Naive thymus-derived CD4-positive, alpha-beta T cell (primary cell): ENCODE data around the gene CDC42SE2. TPM values are rescaled to one million over a fixed set of nuclear protein-coding genes. Genes with fewer than 3 reads are reported as not detected.
"Not testable (repeated sequence)": the region's sequence is repeated elsewhere in the genome, so short reads cannot be mapped to it uniquely, and the experiment has no call there.

Experiments used
- ATAC-seq: fragments of 150-1000 bp; cut with Tn5 transposase; 2 replicates; pipeline ENCODE4 v1.10.0; 2021; ENCODE audit warnings: mild to moderate bottlenecking, moderate library complexity
- CTCF ChIA-PET: fragments of 350-600 bp; sonication (Branson Sonifier 250); formaldehyde crosslinking; loops from one replicate; lab custom pipeline; 2021; ENCODE audit warnings: antibody characterized with exemption; lab: Charles Lee
- POLR2A ChIA-PET: fragments of 350-600 bp; sonication (Branson Sonifier 250); formaldehyde crosslinking; loops from one replicate; lab custom pipeline; 2021; ENCODE audit warnings: antibody characterized with exemption, inconsistent platforms; lab: Charles Lee
- DNase-seq, 9 donors: peaks; one replicate each; pipeline versions ENCODE4 v3.0.0 to v3.0.0-alpha.2; 2020 to 2022; ENCODE audit warnings: mixed read lengths in 1 of 9
- H3K27ac ChIP-seq: one replicate; pipeline ENCODE4 v1.7.0; 2013; ENCODE audit warnings: mild to moderate bottlenecking, low read depth, low read length, moderate library complexity
- H3K27me3 ChIP-seq, 2 donors: one replicate each; pipeline ENCODE4 v1.7.0; 2013; ENCODE audit warnings: low read length in 2 of 2, mild to moderate bottlenecking in 2 of 2, moderate library complexity in 2 of 2; ENCODE audit not compliant: control insufficient read depth in 2 of 2, insufficient read depth in 2 of 2
- H3K36me3 ChIP-seq, 3 experiments: 1 replicate in 2 of 3; 2 replicates in 1 of 3; pipeline ENCODE4 v1.7.0; 2013; ENCODE audit warnings: low read length in 3 of 3, mild to moderate bottlenecking in 3 of 3, moderate library complexity in 1 of 3; ENCODE audit not compliant: insufficient read depth in 3 of 3, control insufficient read depth in 2 of 3
- H3K4me1 ChIP-seq, 2 donors: one replicate each; pipeline ENCODE4 v1.7.0; 2013; ENCODE audit warnings: low read length in 2 of 2, mild to moderate bottlenecking in 2 of 2, moderate library complexity in 1 of 2; ENCODE audit not compliant: control insufficient read depth in 2 of 2, insufficient read depth in 2 of 2
- H3K4me3 ChIP-seq: 2 replicates; pipeline ENCODE4 v1.7.0; 2013; ENCODE audit warnings: mild to moderate bottlenecking, low read length
- H3K9me3 ChIP-seq, 3 experiments: 1 replicate in 2 of 3; 2 replicates in 1 of 3; pipeline ENCODE4 v1.7.0; 2013; ENCODE audit warnings: low read length in 3 of 3; ENCODE audit not compliant: control insufficient read depth in 2 of 3
- H3K27ac Mint-ChIP-seq, 9 donors: one replicate each; pipeline ENCODE4 v1.8.0; 2020 to 2022; ENCODE audit warnings: mixed read lengths in 9 of 9, mild to moderate bottlenecking in 8 of 9, moderate library complexity in 5 of 9, inconsistent platforms in 2 of 9
- H3K27me3 Mint-ChIP-seq, 5 donors: one replicate each; pipeline ENCODE4 v1.8.0; 2021 to 2022; ENCODE audit warnings: mixed read lengths in 5 of 5, mild to moderate bottlenecking in 1 of 5
- H3K36me3 Mint-ChIP-seq, 5 donors: one replicate each; pipeline ENCODE4 v1.8.0; 2020 to 2022; ENCODE audit warnings: mixed read lengths in 5 of 5, mild to moderate bottlenecking in 3 of 5, inconsistent platforms in 1 of 5
- H3K4me1 Mint-ChIP-seq, 7 donors: one replicate each; pipeline ENCODE4 v1.8.0; 2020 to 2022; ENCODE audit warnings: mixed read lengths in 7 of 7, mild to moderate bottlenecking in 3 of 7, inconsistent platforms in 1 of 7
- H3K4me3 Mint-ChIP-seq, 10 donors: one replicate each; pipeline ENCODE4 v1.8.0; 2020 to 2022; ENCODE audit warnings: mild to moderate bottlenecking in 10 of 10, mixed read lengths in 10 of 10, moderate library complexity in 6 of 10, inconsistent platforms in 2 of 10
- H3K9me3 Mint-ChIP-seq, 11 donors: one replicate each; pipeline ENCODE4 v1.8.0; 2020 to 2022; ENCODE audit warnings: mixed read lengths in 11 of 11, mild to moderate bottlenecking in 4 of 11, inconsistent platforms in 1 of 11, moderate library complexity in 1 of 11
- intact Hi-C, 2 donors: fragments of 100-400 bp; cut with micrococcal nuclease; formaldehyde crosslinking; loops; one replicate each; pipeline ENCODE4 v1.15.1; 2023
- polyA plus RNA-seq, 2 donors: library from polyadenylated mRNA; unstranded; fragments of 300-500 nt; fragmentation: Illumina TruSeq; gene quantifications; one replicate each; pipeline ENCODE4 v1.2.3, GENCODE V29; 2021
- total RNA-seq, 6 experiments: library from RNA in 5 of 6; stranded (reverse) in 5 of 6; gene quantifications; 1 replicate in 5 of 6; 2 replicates in 1 of 6; pipeline ENCODE4 v1.2.3 and lab custom pipeline; 2021 to 2026

CDC42SE2 gene
- total and polyA plus RNA-seq, 7 experiments from 2014 or later, result 143 to 482 (median 244) TPM

GRCh38 chr5:131394128-131394527, 130.3 kb downstream of the CDC42SE2 start:
- Histone ChIP-seq H3K4me1 (peaks cover 59 to 61% of the 10 kb centered on the region in 2 donors), H3K36me3 (peaks cover 15 to 38% (median 25%) of the 10 kb centered on the region in 3 experiments), H3K9me3 (no peaks in the 10 kb centered on the region), H3K27me3 (no peaks in the 10 kb centered on the region), H3K27ac (peak overlapping the region; percentile 84), H3K4me3 (no peak overlapping the region)
- Mint-ChIP-seq H3K27me3 (no peaks in the 10 kb centered on the region), H3K36me3 (peaks cover 23 to 85% (median 76%) of the 10 kb centered on the region in 5 donors), H3K9me3 (peaks cover 0 to 9% (median 0%) of the 10 kb centered on the region in 11 donors), H3K27ac (peak overlapping the region; percentile 88 to 97 (median 91)), H3K4me3 (peak overlapping the region in 9 of 10 donors; percentile 30 to 85 (median 69)), H3K4me1 (peaks cover 28 to 95% (median 84%) of the 10 kb centered on the region in 7 donors)
- ChIA-PET CTCF (interaction anchor here (0.7 to 2.6 kb wide), 3 partner anchors 12 to 21 kb away, joined by 3 to 11 read pairs (median 3); no protein-coding TSS in a partner anchor), POLR2A (interaction anchor here (0.6 to 3.1 kb wide), 9 partner anchors 9 to 137 kb away, joined by 3 to 16 read pairs (median 4); partner anchors contain the start of gene CDC42SE2)
- peak in 8 of 9 donors; percentile 36 to 84 (median 77) for DNase-seq
- peak; percentile 97 for ATAC-seq
- intact Hi-C loops, result loop anchor here (1.0 to 10.0 kb wide), 6 partner anchors 12 to 319 kb away; partner anchors contain the start of gene LYRM7 (in 1 of the 2)

DNA sequence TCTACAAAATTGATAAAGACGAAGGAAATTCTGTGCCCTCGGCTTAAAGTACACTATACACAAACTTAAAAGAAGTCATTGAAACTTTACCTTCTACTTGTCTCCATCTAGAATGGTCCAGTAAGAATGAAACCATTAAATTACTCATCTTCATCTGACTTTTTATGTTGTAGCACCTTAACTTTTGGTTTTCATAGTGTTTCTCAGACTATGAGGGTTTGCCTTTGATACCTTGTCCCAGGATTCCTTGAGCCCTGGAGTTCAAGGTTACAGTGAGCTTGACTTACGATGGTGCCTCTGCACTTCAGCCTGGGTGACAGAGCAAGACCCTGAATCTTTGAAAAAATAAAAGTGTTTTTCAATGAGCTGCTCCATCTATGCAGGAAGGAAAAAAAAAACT, 132.2 kb downstream of the CDC42SE2 start:
- no peak for ATAC-seq

DNA sequence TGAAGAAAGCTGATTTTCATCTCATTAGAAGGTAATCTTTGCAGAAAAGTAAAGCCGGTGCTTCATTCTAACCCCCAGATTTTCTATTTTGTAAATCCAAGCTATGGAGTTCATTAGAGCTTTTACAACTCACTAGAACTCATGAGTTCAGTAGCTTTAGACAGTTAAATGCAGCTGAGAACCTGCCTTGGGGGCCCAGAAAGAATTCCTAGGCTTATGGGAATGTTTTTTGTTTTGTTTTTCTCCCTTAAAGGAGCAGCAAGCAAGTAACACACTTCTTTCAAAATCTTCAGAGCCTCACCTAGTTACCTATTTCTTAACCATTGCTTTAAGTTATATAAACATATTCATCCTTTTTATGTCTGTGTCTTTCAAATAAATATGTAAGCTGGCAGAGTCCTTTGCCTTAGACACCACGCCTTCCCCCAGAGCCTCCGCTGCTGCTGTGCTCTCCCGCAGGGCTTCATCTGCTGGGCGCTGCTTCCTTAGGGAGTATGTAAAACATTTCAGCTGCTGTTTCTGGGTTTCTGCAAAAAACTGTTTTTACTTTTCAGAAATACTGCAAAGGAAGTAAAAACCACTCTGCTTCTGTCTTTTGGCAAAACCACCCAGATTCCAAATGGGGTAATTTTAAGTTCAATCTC, 132.9 kb downstream of the CDC42SE2 start:
- Histone ChIP-seq H3K27me3 (no peaks in the 10 kb centered on the region), H3K4me3 (peak overlapping the region; percentile 3), H3K4me1 (peaks cover 52 to 57% of the 10 kb centered on the region in 2 donors), H3K9me3 (no peaks in the 10 kb centered on the region), H3K36me3 (peaks cover 12 to 52% (median 24%) of the 10 kb centered on the region in 3 experiments), H3K27ac (peak overlapping the region; percentile 84)
- peak overlapping the region; percentile 88 to 97 (median 91) for H3K27ac Mint-ChIP-seq
- peaks cover 0 to 15% (median 5%) of the 10 kb centered on the region in 11 donors for H3K9me3 Mint-ChIP-seq
- no peaks in the 10 kb centered on the region for H3K27me3 Mint-ChIP-seq
- CTCF ChIA-PET, result interaction anchor here (1.2 to 1.5 kb wide), 3 partner anchors 24 to 231 kb away, joined by 4 to 6 read pairs (median 5); partner anchors contain the start of genes CDC42SE2 and HINT1
- ATAC-seq (no peak), DNase-seq (no peak)
- intact Hi-C loops, result loop anchor here in 1 of 2 donors (1.0 to 10.0 kb wide), 2 partner anchors 21 to 322 kb away; no protein-coding TSS in a partner anchor
- peak overlapping the region; percentile 8 to 79 (median 66) for H3K4me3 Mint-ChIP-seq
- H3K36me3 Mint-ChIP-seq, result peaks cover 20 to 83% (median 72%) of the 10 kb centered on the region in 5 donors
- peaks cover 24 to 88% (median 72%) of the 10 kb centered on the region in 7 donors for H3K4me1 Mint-ChIP-seq
- POLR2A ChIA-PET, result interaction anchor here (0.8 to 1.5 kb wide), 9 partner anchors 10 to 190 kb away, joined by 3 to 5 read pairs (median 3); partner anchors contain the start of gene CDC42SE2

More for the DNA sequence above, 132.2 kb downstream of the CDC42SE2 start:
- ChIA-PET CTCF (interaction anchor here (0.7 to 1.5 kb wide), 5 partner anchors 23 to 231 kb away, joined by 3 to 6 read pairs (median 4); partner anchors contain the start of genes CDC42SE2 and HINT1), POLR2A (interaction anchor here (0.5 to 3.1 kb wide), 9 partner anchors 10 to 232 kb away, joined by 3 to 16 read pairs (median 3); partner anchors contain the start of gene CDC42SE2)
- Mint-ChIP-seq H3K4me1 (peaks cover 24 to 93% (median 77%) of the 10 kb centered on the region in 7 donors), H3K36me3 (peaks cover 20 to 88% (median 76%) of the 10 kb centered on the region in 5 donors), H3K27ac (peak overlapping the region; percentile 88 to 97 (median 91)), H3K9me3 (peaks cover 0 to 13% (median 4%) of the 10 kb centered on the region in 11 donors), H3K4me3 (peak overlapping the region in 9 of 10 donors; percentile 30 to 79 (median 66)), H3K27me3 (no peaks in the 10 kb centered on the region)
- intact Hi-C loops, result loop anchor here in 1 of 2 donors (1.0 to 10.0 kb wide), 2 partner anchors 21 to 321 kb away; no protein-coding TSS in a partner anchor
- H3K27me3 ChIP-seq, result no peaks in the 10 kb centered on the region
- H3K9me3 ChIP-seq, result no peaks in the 10 kb centered on the region
- peak overlapping the region; percentile 84 for H3K27ac ChIP-seq
- peak overlapping the region; percentile 3 for H3K4me3 ChIP-seq
- H3K36me3 ChIP-seq, result peaks cover 15 to 48% (median 25%) of the 10 kb centered on the region in 3 experiments
- peaks cover 53 to 57% of the 10 kb centered on the region in 2 donors for H3K4me1 ChIP-seq
- DNase-seq, result no peak

- intact Hi-C loops, result loop anchor here in 1 of 2 donors (10.0 kb wide), 1 partner anchor 324 kb away; no protein-coding TSS in a partner anchor
Observed at GRCh38 chr5:131399007-131399406, 135.2 kb downstream of the CDC42SE2 start.

DNA sequence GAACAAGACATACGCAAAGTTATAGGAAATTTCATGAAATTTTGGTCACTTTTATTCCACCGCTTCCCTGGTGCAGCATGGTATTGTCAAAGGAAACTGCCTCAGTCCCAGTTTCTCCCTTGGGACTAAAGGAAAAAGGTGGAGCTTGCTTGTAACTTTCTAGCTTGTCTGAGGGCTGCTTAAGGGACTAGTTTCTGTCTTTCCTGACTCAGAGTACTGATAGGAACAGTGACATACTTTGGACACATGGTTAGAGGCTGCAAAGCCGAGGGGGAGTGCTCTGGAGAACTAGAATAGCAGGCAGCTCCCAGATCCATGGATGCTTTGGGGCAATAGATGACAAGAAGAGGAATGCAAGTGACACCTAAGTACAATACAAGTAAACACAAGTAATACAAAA, 136.7 kb downstream of the CDC42SE2 start:
- ChIA-PET POLR2A (interaction anchor here (0.8 to 1.2 kb wide), 2 partner anchors 8 to 136 kb away, joined by 3 to 5 read pairs; no protein-coding TSS in a partner anchor), CTCF (interaction anchor here (0.7 to 1.3 kb wide), 3 partner anchors 19 to 147 kb away, joined by 3 to 4 read pairs (median 3); no protein-coding TSS in a partner anchor)
- H3K36me3 Mint-ChIP-seq, result peaks cover 32 to 87% (median 81%) of the 10 kb centered on the region in 5 donors
- H3K27ac Mint-ChIP-seq, result peak overlapping the region; percentile 47 to 90 (median 82)
- Histone ChIP-seq H3K9me3 (peaks cover 0 to 10% (median 0%) of the 10 kb centered on the region in 3 experiments), H3K4me3 (no peak overlapping the region), H3K27ac (peak overlapping the region; percentile 42), H3K27me3 (no peaks in the 10 kb centered on the region), H3K4me1 (peaks cover 14 to 23% of the 10 kb centered on the region in 2 donors), H3K36me3 (peaks cover 3 to 70% (median 12%) of the 10 kb centered on the region in 3 experiments)
- DNase-seq (no peak), ATAC-seq (no peak)
- peaks cover 0 to 29% (median 17%) of the 10 kb centered on the region in 11 donors for H3K9me3 Mint-ChIP-seq
- no peaks in the 10 kb centered on the region for H3K27me3 Mint-ChIP-seq
- peak overlapping the region in 5 of 10 donors; percentile 15 to 50 (median 44) for H3K4me3 Mint-ChIP-seq
- intact Hi-C loops, result no loop called here
- H3K4me1 Mint-ChIP-seq, result peaks cover 14 to 73% (median 48%) of the 10 kb centered on the region in 7 donors

More at GRCh38 chr5:131399007-131399406, 135.2 kb downstream of the CDC42SE2 start:
- H3K27me3 ChIP-seq, ATAC-seq, DNase-seq, H3K4me3 ChIP-seq, CTCF ChIA-PET, H3K27me3 Mint-ChIP-seq, H3K9me3 ChIP-seq: not testable (repeated sequence)
- Mint-ChIP-seq H3K9me3 (peaks cover 0 to 30% (median 17%) of the 10 kb centered on the region in 11 donors), H3K4me1 (peaks cover 19 to 74% (median 60%) of the 10 kb centered on the region in 7 donors), H3K27ac (peak overlapping the region; percentile 38 to 97 (median 82)), H3K36me3 (peaks cover 33 to 83% (median 75%) of the 10 kb centered on the region in 5 donors), H3K4me3 (peak overlapping the region in 3 of 10 donors; percentile 9 to 54 (median 47))
- peak overlapping the region; percentile 46 for H3K27ac ChIP-seq
- POLR2A ChIA-PET, result interaction anchor here (1.3 kb wide), 1 partner anchor 16 kb away, joined by 3 read pairs; no protein-coding TSS in a partner anchor
- peaks cover 3 to 64% (median 21%) of the 10 kb centered on the region in 3 experiments for H3K36me3 ChIP-seq
- peaks cover 30 to 36% of the 10 kb centered on the region in 2 donors for H3K4me1 ChIP-seq
